A673 (cell line): ENCODE results near the gene SREBF1. TPM values are rescaled to one million over a fixed set of nuclear protein-coding genes. Genes with fewer than 3 reads are reported as not detected.

Experiments used
- BruUV-seq: library from RNA; stranded (reverse); fragments of 400-500 nt; replicated peaks from 2 replicates; lab custom pipeline; 2021; lab: Mats Ljungman, UMichigan
- CTCF ChIA-PET: fragments of 300-600 bp; sonication (Branson Sonifier 250); formaldehyde crosslinking; loops from one replicate; lab custom pipeline; 2022; ENCODE audit warnings: antibody characterized with exemption; lab: Charles Lee
- POLR2A ChIA-PET: fragments of 300-600 bp; sonication (Branson Sonifier 250); formaldehyde crosslinking; loops from one replicate; lab custom pipeline; 2022; ENCODE audit warnings: antibody characterized with exemption; ENCODE audit not compliant: low non-redundant PET; lab: Charles Lee
- DNase-seq: peaks from one replicate; pipeline ENCODE4 v3.0.0-alpha.2; 2015; ENCODE audit warnings: low spot score
- H3K27ac ChIP-seq: fragments of 200-600 bp; sonication (generic); 2 replicates; pipeline ENCODE4 v1.5.1; 2016; ENCODE audit warnings: mixed run types, low read depth, mild to moderate bottlenecking, mixed read lengths, antibody characterized with exemption, low read length; ENCODE audit not compliant: poor library complexity, severe bottlenecking
- H3K27me3 ChIP-seq: fragments of 200-600 bp; sonication (generic); replicated peaks from 2 replicates; pipeline ENCODE4 v1.6.1; 2017; ENCODE audit warnings: mixed run types, low read depth, mild to moderate bottlenecking, mixed read lengths, antibody characterized with exemption, low read length; ENCODE audit not compliant: insufficient read depth, poor library complexity
- H3K36me3 ChIP-seq: fragments of 200-600 bp; sonication (generic); 2 replicates; pipeline ENCODE4 v1.6.1; 2016; ENCODE audit warnings: mixed run types, mild to moderate bottlenecking, mixed read lengths, antibody characterized with exemption, low read length; ENCODE audit not compliant: insufficient read depth, poor library complexity, severe bottlenecking
- H3K4me1 ChIP-seq: fragments of 200-600 bp; sonication (generic); 2 replicates; pipeline ENCODE4 v1.6.1; 2017; ENCODE audit warnings: mixed run types, mild to moderate bottlenecking, mixed read lengths, antibody characterized with exemption, low read length; ENCODE audit not compliant: insufficient read depth, poor library complexity, severe bottlenecking
- H3K4me3 ChIP-seq: fragments of 200-600 bp; sonication (generic); 2 replicates; pipeline ENCODE4 v1.5.1; 2016; ENCODE audit warnings: low read depth, mixed run types, mild to moderate bottlenecking, mixed read lengths, low read length; ENCODE audit not compliant: poor library complexity, severe bottlenecking
- H3K9me3 ChIP-seq: fragments of 200-600 bp; sonication (generic); 2 replicates; pipeline ENCODE4 v1.6.1; 2016; ENCODE audit warnings: mixed run types, low read depth, mild to moderate bottlenecking, mixed read lengths, antibody characterized with exemption, low read length; ENCODE audit not compliant: poor library complexity, severe bottlenecking
- CTCF ChIP-seq: fragments of 300-800, 200-600 bp; sonication (generic); conservative IDR thresholded peaks from 2 replicates; pipeline ENCODE4 v1.5.1; 2017; ENCODE audit warnings: low read depth, mild to moderate bottlenecking, antibody characterized with exemption, low read length, moderate library complexity, mixed read lengths
- EZH2 ChIP-seq: fragments of 200-600 bp; sonication (generic); IDR thresholded peaks from 2 replicates; pipeline ENCODE4 v1.6.1; 2017; ENCODE audit warnings: borderline replicate concordance, low read depth, mild to moderate bottlenecking, mixed read lengths, antibody characterized with exemption, low read length; ENCODE audit not compliant: poor library complexity, severe bottlenecking
- intact Hi-C: fragments of 100-400 bp; cut with micrococcal nuclease; formaldehyde crosslinking; loops from one replicate; pipeline ENCODE4 v1.10.0; 2022; ENCODE audit not compliant: unreplicated experiment
- total RNA-seq: library from RNA; stranded (reverse); gene quantifications from 2 replicates; pipeline ENCODE4 v1.2.3, GENCODE V29; 2021

Gene SREBF1
- total RNA-seq, 1 experiment from 2014 or later: 240 TPM

DNA sequence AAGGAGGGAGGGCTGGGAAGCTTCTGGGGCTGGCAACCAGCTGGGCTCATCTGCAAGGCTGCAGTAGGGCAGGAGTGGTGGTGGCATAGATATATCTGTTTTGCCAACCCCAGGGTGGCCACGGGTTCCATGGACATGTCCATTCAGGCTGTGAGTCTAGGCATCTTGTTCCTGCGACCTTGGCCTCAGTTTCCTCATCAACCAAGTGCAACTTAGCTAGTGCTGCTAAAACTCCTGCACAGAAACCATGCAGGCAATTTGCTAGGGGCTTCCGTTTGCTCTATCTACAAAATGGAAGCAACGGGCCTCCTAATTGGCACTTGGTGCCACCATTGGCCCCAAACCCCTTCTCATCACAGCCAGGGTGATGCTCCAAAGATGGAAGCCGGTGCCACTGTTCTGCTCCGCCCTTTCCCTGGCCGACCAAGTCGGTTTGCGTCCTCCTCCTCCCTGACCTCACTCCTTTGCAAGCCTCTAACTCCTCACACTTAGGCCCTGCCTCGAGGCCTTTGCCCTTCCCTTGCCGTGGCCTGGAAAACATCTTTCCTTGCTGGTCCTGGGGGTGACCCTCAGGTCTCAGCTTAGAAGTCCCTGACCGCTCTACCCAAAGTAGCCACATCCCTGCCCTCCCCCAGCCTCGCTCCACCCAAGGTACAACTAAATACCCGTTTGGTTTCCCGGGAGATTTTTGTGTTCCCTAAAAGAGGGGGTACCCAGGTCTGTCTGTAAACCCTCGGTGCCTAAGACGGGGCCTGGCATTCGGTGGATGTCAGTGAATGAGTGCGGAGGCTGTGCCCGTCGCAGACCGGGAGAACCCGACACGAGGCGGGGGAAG is 1.2 kb downstream of the SREBF1 start:
- peaks cover 22% of the 10 kb centered on the region for H3K36me3 ChIP-seq
- ChIA-PET CTCF (interaction anchor here (0.6 kb wide), 1 partner anchor 22 kb away, joined by 3 read pairs; no protein-coding TSS in a partner anchor), POLR2A (interaction anchor here (0.6 kb wide), 1 partner anchor 14 kb away, joined by 4 read pairs; no protein-coding TSS in a partner anchor)
- no peak for DNase-seq
- no peaks in the 10 kb centered on the region for H3K9me3 ChIP-seq
- H3K27me3 ChIP-seq: no peaks in the 10 kb centered on the region
- peak overlapping the region; percentile 100 for H3K27ac ChIP-seq
- TF ChIP-seq CTCF (no peak), EZH2 (no peak)
- intact Hi-C loops: no loop called here
- peak overlapping the region; percentile 96 for H3K4me3 ChIP-seq
- BruUV-seq: TSS peak; percentile 55
- H3K4me1 ChIP-seq: peaks cover 73% of the 10 kb centered on the region

DNA sequence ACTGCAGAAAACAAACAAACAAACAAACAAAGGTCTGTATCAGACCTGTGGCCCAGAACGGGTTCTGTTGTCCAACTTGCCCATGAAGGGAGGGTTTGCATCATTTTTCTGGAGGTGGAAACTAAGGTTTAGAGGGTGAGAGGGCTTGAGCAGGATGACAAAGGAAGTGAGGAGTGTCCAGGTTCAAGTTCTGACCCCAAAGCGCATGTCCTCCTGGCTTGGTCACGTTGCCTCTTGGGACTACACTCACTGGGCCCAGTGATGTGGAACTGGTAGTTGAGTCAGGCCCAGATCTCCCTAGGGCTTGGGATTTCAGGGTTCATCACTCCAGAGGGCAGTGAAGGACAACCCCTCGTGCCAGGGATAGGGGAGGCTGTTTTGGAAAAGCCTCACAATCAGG is 1.8 kb downstream of the SREBF1 start:
- no peaks in the 10 kb centered on the region for H3K27me3 ChIP-seq
- no peak for DNase-seq
- ChIA-PET CTCF (no interaction called here), POLR2A (no interaction called here)
- no peak for TF ChIP-seq EZH2
- TF ChIP-seq CTCF: no peak
- no TSS peak for BruUV-seq
- intact Hi-C loops: no loop called here
- H3K36me3 ChIP-seq: peaks cover 27% of the 10 kb centered on the region
- H3K9me3 ChIP-seq: no peaks in the 10 kb centered on the region
- H3K27ac ChIP-seq: peak overlapping the region; percentile 100
- peaks cover 71% of the 10 kb centered on the region for H3K4me1 ChIP-seq
- H3K4me3 ChIP-seq: peak overlapping the region; percentile 96

- TF ChIP-seq EZH2 (no peak), CTCF (no peak)
- POLR2A ChIA-PET: interaction anchor here (0.6 kb wide), 1 partner anchor 24 kb away, joined by 4 read pairs; no protein-coding TSS in a partner anchor
- Histone ChIP-seq H3K36me3 (peaks cover 28% of the 10 kb centered on the region), H3K9me3 (no peaks in the 10 kb centered on the region), H3K4me3 (peak overlapping the region; percentile 18), H3K4me1 (peaks cover 64% of the 10 kb centered on the region), H3K27ac (peak overlapping the region; percentile 100), H3K27me3 (no peaks in the 10 kb centered on the region)
- BruUV-seq: no TSS peak
- DNase-seq: no peak
- CTCF ChIA-PET: interaction anchor here (0.6 kb wide), 1 partner anchor 333 kb away, joined by 3 read pairs; no protein-coding TSS in a partner anchor
- intact Hi-C loops: no loop called here
Observed at GRCh38 chr17:17833658-17834357, 3.0 kb downstream of the SREBF1 start.
